Liver (tissue), 9 donors: ENCODE results near the gene MAP3K19. TPM values are rescaled to one million over a fixed set of nuclear protein-coding genes. Genes with fewer than 3 reads are reported as not detected.

ENCODE experiments used
- DNase-seq: peaks from one replicate; pipeline ENCODE4 v3.0.0-alpha.2; 2017; ENCODE audit warnings: low spot score
- H3K27ac ChIP-seq, 2 donors: one replicate each; pipeline ENCODE4 v1.7.0; 2013; ENCODE audit warnings: inconsistent platforms in 2 of 2, low read length in 2 of 2, control low read depth in 1 of 2, low read depth in 1 of 2, mild to moderate bottlenecking in 1 of 2
- H3K27me3 ChIP-seq, 4 donors: one replicate each; pipeline versions ENCODE4 v1.6.1 to v1.7.0; 2013; ENCODE audit warnings: low read length in 3 of 4, inconsistent platforms in 1 of 4, mild to moderate bottlenecking in 1 of 4, moderate library complexity in 1 of 4; ENCODE audit not compliant: control insufficient read depth in 4 of 4, insufficient read depth in 4 of 4
- H3K36me3 ChIP-seq, 4 donors: one replicate each; pipeline versions ENCODE4 v1.6.1 to v1.7.0; 2013; ENCODE audit warnings: low read length in 3 of 4, mild to moderate bottlenecking in 3 of 4, low read depth in 1 of 4, moderate library complexity in 1 of 4; ENCODE audit not compliant: control insufficient read depth in 4 of 4, insufficient read depth in 3 of 4
- H3K4me1 ChIP-seq, 4 donors: one replicate each; pipeline versions ENCODE4 v1.6.1 to v1.7.0; 2013; ENCODE audit warnings: low read length in 3 of 4, mild to moderate bottlenecking in 3 of 4, moderate library complexity in 1 of 4; ENCODE audit not compliant: control insufficient read depth in 4 of 4, insufficient read depth in 4 of 4
- H3K4me3 ChIP-seq, 3 donors: one replicate each; pipeline versions ENCODE4 v1.6.1 to v1.7.0; 2013; ENCODE audit warnings: low read length in 3 of 3, control low read depth in 1 of 3, low read depth in 1 of 3, mild to moderate bottlenecking in 1 of 3
- H3K9ac ChIP-seq, 2 donors: one replicate each; pipeline ENCODE4 v1.7.0; 2013; ENCODE audit warnings: low read length in 2 of 2, mild to moderate bottlenecking in 2 of 2, moderate library complexity in 2 of 2, control low read depth in 1 of 2, low read depth in 1 of 2
- H3K9me3 ChIP-seq, 4 donors: one replicate each; pipeline versions ENCODE4 v1.6.1 to v1.7.0; 2013; ENCODE audit warnings: low read length in 3 of 4; ENCODE audit not compliant: control insufficient read depth in 4 of 4
- EGR1 ChIP-seq, 2 donors: IDR thresholded peaks; 2 replicates each; pipeline ENCODE4 v1.6.1; 2016 to 2018; ENCODE audit warnings: antibody characterized with exemption in 2 of 2, low read depth in 2 of 2
- GABPA ChIP-seq, 2 donors: IDR thresholded peaks in 1 of 2; conservative IDR thresholded peaks in 1 of 2; 2 replicates each; pipeline ENCODE4 v1.6.1; 2016; ENCODE audit warnings: antibody characterized with exemption in 2 of 2, mild to moderate bottlenecking in 1 of 2, moderate library complexity in 1 of 2
- HNF4A ChIP-seq, 2 donors: conservative IDR thresholded peaks; 2 replicates each; pipeline ENCODE4 v1.6.1; 2016; ENCODE audit warnings: antibody characterized with exemption in 2 of 2, mild to moderate bottlenecking in 2 of 2
- HNF4G ChIP-seq: IDR thresholded peaks from 2 replicates; pipeline ENCODE4 v1.6.1; 2016; ENCODE audit warnings: antibody characterized with exemption
- JUND ChIP-seq, 2 donors: IDR thresholded peaks; 2 replicates each; pipeline ENCODE4 v1.6.1; 2016; ENCODE audit warnings: antibody characterized with exemption in 2 of 2
- NR2F2 ChIP-seq: IDR thresholded peaks from 2 replicates; pipeline ENCODE4 v1.6.1; 2016; ENCODE audit warnings: antibody characterized with exemption
- RAD21 ChIP-seq, 2 donors: IDR thresholded peaks; 2 replicates each; pipeline ENCODE4 v1.6.1; 2016; ENCODE audit warnings: antibody characterized with exemption in 2 of 2, mild to moderate bottlenecking in 2 of 2
- RXRA ChIP-seq, 2 donors: IDR thresholded peaks; 2 replicates each; pipeline ENCODE4 v1.6.1; 2017 to 2018; ENCODE audit warnings: antibody characterized with exemption in 2 of 2, mild to moderate bottlenecking in 1 of 2
- TAF1 ChIP-seq: conservative IDR thresholded peaks from 2 replicates; pipeline ENCODE4 v1.6.1; 2016; ENCODE audit warnings: antibody characterized with exemption, mild to moderate bottlenecking
- YY1 ChIP-seq: IDR thresholded peaks from 2 replicates; pipeline ENCODE4 v1.6.1; 2016; ENCODE audit warnings: antibody characterized with exemption, mild to moderate bottlenecking
- WGBS: extraction: QIAGEN DNeasy Blood & Tissue Kit; methylation state at CpG from one replicate; pipeline ENCODE4 v1.1.7; 2013; 5-methylcytosine and 5-hydroxymethylcytosine counted together
- polyA plus RNA-seq, 2 donors: library from polyadenylated mRNA; stranded (reverse) in 1 of 2; unstranded in 1 of 2; fragments of 200-250 nt in 1 of 2; fragments of >200 nt in 1 of 2; fragmentation: Nextera tagmentation in 1 of 2; extraction: Ambion mirVana in 1 of 2; gene quantifications; one replicate each; pipeline versions ENCODE4 v1.2.1 to v1.2.3, GENCODE V29; 2013 to 2015
- total RNA-seq, 2 donors: library from RNA; depleted of rRNA; stranded (reverse); fragments of >200 nt; gene quantifications; one replicate each; pipeline ENCODE4 v1.2.3, GENCODE V29; 2014
- TF ChIP-seq, protein P1 (sequence below): IDR thresholded peaks from 2 replicates; pipeline ENCODE4 v1.6.1; 2016; ENCODE audit warnings: antibody characterized with exemption
- TF ChIP-seq, protein P2 (sequence below): IDR thresholded peaks from 2 replicates; pipeline ENCODE4 v1.6.1; 2016; ENCODE audit warnings: antibody characterized with exemption
- TF ChIP-seq, protein P3 (sequence below): fragments of 150-350 bp; IDR thresholded peaks from 2 replicates; pipeline ENCODE4 v1.5.1; 2017; ENCODE audit warnings: improper control_type of control experiment, low read depth, low read length; ENCODE audit not compliant: missing input control
- TF ChIP-seq, protein P4 (sequence below): IDR thresholded peaks from 2 replicates; pipeline ENCODE4 v1.6.1; 2016; ENCODE audit warnings: antibody characterized with exemption, mild to moderate bottlenecking
- donor health status: healthy.
- donor health status: healthy.
- donor health status: healthy.
- donor health status: healthy.
- donor health status: healthy.

Gene MAP3K19
- total and polyA plus RNA-seq, 4 donors: not detected

DNA sequence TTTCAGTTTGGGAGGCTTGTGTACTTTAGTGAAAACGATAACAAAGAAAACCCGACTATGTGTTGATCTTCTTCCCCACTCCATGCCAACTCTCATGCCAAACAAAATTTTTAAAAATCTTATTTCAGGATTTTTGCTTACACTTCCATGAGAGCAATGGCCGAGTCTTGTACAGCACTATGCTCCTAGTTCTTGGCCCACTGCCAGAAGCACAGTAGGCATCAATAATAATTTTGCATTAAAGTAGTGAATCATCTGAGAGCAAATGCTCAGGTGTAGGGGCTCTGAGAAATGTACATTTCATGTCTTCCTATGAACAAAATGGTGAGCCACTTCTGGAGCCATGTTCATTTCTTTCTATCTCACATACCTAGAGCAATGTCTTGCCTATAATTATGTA, 62.2 kb downstream of the MAP3K19 start (continued):
- TF ChIP-seq, protein P1, sequence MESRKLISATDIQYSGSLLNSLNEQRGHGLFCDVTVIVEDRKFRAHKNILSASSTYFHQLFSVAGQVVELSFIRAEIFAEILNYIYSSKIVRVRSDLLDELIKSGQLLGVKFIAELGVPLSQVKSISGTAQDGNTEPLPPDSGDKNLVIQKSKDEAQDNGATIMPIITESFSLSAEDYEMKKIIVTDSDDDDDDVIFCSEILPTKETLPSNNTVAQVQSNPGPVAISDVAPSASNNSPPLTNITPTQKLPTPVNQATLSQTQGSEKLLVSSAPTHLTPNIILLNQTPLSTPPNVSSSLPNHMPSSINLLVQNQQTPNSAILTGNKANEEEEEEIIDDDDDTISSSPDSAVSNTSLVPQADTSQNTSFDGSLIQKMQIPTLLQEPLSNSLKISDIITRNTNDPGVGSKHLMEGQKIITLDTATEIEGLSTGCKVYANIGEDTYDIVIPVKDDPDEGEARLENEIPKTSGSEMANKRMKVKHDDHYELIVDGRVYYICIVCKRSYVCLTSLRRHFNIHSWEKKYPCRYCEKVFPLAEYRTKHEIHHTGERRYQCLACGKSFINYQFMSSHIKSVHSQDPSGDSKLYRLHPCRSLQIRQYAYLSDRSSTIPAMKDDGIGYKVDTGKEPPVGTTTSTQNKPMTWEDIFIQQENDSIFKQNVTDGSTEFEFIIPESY: no peak
- TF ChIP-seq NR2F2 (no peak), HNF4A (conservative IDR thresholded peaks at IDR 0.05) (no peak)

DNA sequence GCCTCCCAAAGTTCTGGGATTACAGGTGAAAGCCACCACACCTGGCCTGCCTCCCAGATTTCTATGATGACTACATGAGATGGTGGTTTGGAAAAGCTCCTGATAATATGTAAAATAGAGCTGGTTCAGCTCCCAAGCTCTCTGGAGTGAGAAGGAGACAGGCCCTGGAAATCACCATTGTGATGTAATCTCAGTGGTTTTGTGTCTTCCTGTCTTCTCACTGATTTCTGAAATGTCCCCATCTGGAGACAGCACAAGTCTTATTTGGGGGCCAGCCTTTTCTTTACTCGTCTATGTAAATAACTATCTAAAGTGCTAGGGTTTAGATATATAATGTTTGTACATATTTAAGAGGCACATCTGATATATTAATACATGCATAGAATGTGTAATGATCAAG, 64.6 kb downstream of the MAP3K19 start:
- Histone ChIP-seq H3K4me3 (no peak overlapping the region), H3K9ac (no peak overlapping the region), H3K4me1 (no peaks in the 10 kb centered on the region), H3K27me3 (no peaks in the 10 kb centered on the region), H3K9me3 (no peaks in the 10 kb centered on the region), H3K36me3 (no peaks in the 10 kb centered on the region), H3K27ac (no peak overlapping the region)
- TF ChIP-seq, protein P2, sequence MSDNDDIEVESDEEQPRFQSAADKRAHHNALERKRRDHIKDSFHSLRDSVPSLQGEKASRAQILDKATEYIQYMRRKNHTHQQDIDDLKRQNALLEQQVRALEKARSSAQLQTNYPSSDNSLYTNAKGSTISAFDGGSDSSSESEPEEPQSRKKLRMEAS: no peak
- no peak for TF ChIP-seq TAF1
- 80% methylated on average over 1 of the region's 1 CpG for WGBS
- no peak for DNase-seq

DNA sequence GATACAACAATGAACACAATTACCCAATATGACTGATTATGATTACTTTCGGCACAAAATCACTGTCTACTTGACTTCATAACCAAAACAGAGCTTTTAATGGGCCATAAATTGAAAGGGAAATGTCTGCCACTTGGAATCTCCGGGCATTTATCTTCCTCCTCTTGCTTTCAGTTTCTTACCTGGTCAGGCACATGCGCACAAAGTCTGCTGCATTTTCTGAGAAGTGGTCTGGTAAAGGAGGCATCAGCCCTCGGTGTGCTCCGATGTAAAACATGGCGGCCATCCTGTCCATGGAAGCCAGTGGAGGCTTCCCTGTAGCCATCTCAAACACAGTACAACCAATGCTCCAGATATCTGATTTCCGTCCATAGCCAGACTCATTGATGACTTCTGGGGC, 66.6 kb downstream of the MAP3K19 start:
- DNase-seq: no peak
- H3K36me3 ChIP-seq: no peaks in the 10 kb centered on the region
- H3K27me3 ChIP-seq: no peaks in the 10 kb centered on the region
- no peak overlapping the region for H3K4me3 ChIP-seq
- 96% methylated on average over 7 of the region's 7 CpGs for WGBS
- TF ChIP-seq HNF4G: no peak
- no peak for TF ChIP-seq GABPA (IDR thresholded peaks at IDR 0.05 in 1 of 2, conservative IDR thresholded peaks at IDR 0.05 in 1 of 2)
- TF ChIP-seq, protein P3, sequence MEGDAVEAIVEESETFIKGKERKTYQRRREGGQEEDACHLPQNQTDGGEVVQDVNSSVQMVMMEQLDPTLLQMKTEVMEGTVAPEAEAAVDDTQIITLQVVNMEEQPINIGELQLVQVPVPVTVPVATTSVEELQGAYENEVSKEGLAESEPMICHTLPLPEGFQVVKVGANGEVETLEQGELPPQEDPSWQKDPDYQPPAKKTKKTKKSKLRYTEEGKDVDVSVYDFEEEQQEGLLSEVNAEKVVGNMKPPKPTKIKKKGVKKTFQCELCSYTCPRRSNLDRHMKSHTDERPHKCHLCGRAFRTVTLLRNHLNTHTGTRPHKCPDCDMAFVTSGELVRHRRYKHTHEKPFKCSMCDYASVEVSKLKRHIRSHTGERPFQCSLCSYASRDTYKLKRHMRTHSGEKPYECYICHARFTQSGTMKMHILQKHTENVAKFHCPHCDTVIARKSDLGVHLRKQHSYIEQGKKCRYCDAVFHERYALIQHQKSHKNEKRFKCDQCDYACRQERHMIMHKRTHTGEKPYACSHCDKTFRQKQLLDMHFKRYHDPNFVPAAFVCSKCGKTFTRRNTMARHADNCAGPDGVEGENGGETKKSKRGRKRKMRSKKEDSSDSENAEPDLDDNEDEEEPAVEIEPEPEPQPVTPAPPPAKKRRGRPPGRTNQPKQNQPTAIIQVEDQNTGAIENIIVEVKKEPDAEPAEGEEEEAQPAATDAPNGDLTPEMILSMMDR: no peak
- TF ChIP-seq, protein P1: no peak
- TF ChIP-seq JUND (IDR thresholded peaks at IDR 0.05): no peak
- TF ChIP-seq RXRA (IDR thresholded peaks at IDR 0.05): no peak
- TF ChIP-seq, protein P4, sequence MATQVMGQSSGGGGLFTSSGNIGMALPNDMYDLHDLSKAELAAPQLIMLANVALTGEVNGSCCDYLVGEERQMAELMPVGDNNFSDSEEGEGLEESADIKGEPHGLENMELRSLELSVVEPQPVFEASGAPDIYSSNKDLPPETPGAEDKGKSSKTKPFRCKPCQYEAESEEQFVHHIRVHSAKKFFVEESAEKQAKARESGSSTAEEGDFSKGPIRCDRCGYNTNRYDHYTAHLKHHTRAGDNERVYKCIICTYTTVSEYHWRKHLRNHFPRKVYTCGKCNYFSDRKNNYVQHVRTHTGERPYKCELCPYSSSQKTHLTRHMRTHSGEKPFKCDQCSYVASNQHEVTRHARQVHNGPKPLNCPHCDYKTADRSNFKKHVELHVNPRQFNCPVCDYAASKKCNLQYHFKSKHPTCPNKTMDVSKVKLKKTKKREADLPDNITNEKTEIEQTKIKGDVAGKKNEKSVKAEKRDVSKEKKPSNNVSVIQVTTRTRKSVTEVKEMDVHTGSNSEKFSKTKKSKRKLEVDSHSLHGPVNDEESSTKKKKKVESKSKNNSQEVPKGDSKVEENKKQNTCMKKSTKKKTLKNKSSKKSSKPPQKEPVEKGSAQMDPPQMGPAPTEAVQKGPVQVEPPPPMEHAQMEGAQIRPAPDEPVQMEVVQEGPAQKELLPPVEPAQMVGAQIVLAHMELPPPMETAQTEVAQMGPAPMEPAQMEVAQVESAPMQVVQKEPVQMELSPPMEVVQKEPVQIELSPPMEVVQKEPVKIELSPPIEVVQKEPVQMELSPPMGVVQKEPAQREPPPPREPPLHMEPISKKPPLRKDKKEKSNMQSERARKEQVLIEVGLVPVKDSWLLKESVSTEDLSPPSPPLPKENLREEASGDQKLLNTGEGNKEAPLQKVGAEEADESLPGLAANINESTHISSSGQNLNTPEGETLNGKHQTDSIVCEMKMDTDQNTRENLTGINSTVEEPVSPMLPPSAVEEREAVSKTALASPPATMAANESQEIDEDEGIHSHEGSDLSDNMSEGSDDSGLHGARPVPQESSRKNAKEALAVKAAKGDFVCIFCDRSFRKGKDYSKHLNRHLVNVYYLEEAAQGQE: no peak
- TF ChIP-seq HNF4A (conservative IDR thresholded peaks at IDR 0.05): no peak
- TF ChIP-seq RAD21 (IDR thresholded peaks at IDR 0.05): no peak
- no peak for TF ChIP-seq YY1
- no peak for TF ChIP-seq EGR1 (IDR thresholded peaks at IDR 0.05; ENCODE audit: low read depth in 2 of 2)
- H3K27ac ChIP-seq: no peak overlapping the region
- no peaks in the 10 kb centered on the region for H3K4me1 ChIP-seq
- H3K9ac ChIP-seq: no peak overlapping the region
- no peaks in the 10 kb centered on the region for H3K9me3 ChIP-seq
